ENCODE results near the gene HOXA3.

The HOXA3 gene

GRCh38 chr7:27146491-27147198 lies 5.7 kb downstream of the HOXA3 start:
- Mint-ChIP-seq H3K27me3 (peaks cover 86% of the 10 kb centered on the region), H3K4me1 (ENCODE audit: low read depth) (peaks cover 39% of the 10 kb centered on the region), H3K27ac (no peak overlapping the region), H3K4me3 (no peak overlapping the region), H3K9me3 (no peaks in the 10 kb centered on the region), H3K36me3 (ENCODE audit: low read depth) (no peaks in the 10 kb centered on the region)
- intact Hi-C loops (cut with micrococcal nuclease): loop anchor here (5.0 kb wide), 1 partner anchor 284 kb away; the partner anchor contains the start of gene SKAP2

- Mint-ChIP-seq H3K27me3 (peaks cover 84% of the 10 kb centered on the region), H3K36me3 (ENCODE audit: low read depth) (no peaks in the 10 kb centered on the region), H3K4me1 (ENCODE audit: low read depth) (peaks cover 32% of the 10 kb centered on the region), H3K27ac (no peak overlapping the region), H3K9me3 (no peaks in the 10 kb centered on the region), H3K4me3 (no peak overlapping the region)
- intact Hi-C loops (cut with micrococcal nuclease): loop anchor here (5.0 kb wide), 1 partner anchor 284 kb away; the partner anchor contains the start of gene SKAP2
These were observed 6.4 kb downstream of the HOXA3 start for GRCh38 chr7:27145914-27146412.

- intact Hi-C loops (cut with micrococcal nuclease): loop anchor here (5.0 kb wide), 1 partner anchor 283 kb away; the partner anchor contains the start of gene SKAP2
- Mint-ChIP-seq H3K4me3 (peak overlapping the region; percentile 6), H3K9me3 (no peaks in the 10 kb centered on the region), H3K27me3 (peaks cover 78% of the 10 kb centered on the region), H3K36me3 (ENCODE audit: low read depth) (no peaks in the 10 kb centered on the region), H3K4me1 (ENCODE audit: low read depth) (peaks cover 26% of the 10 kb centered on the region), H3K27ac (no peak overlapping the region)
These were observed 7.0 kb downstream of the HOXA3 start for GRCh38 chr7:27145165-27145913.

- H3K4me1 Mint-ChIP-seq (ENCODE audit: low read depth): peaks cover 23% of the 10 kb centered on the region
- H3K9me3 Mint-ChIP-seq: no peaks in the 10 kb centered on the region
- H3K27ac Mint-ChIP-seq: no peak overlapping the region
- intact Hi-C loops (cut with micrococcal nuclease): loop anchor here (5.0 kb wide), 1 partner anchor 282 kb away; the partner anchor contains the start of gene SKAP2
- peaks cover 73% of the 10 kb centered on the region for H3K27me3 Mint-ChIP-seq
- H3K4me3 Mint-ChIP-seq: peak overlapping the region; percentile 6
- no peaks in the 10 kb centered on the region for H3K36me3 Mint-ChIP-seq (ENCODE audit: low read depth)
These were observed 7.6 kb downstream of the HOXA3 start for GRCh38 chr7:27144781-27145164.

- Mint-ChIP-seq H3K27ac (no peak overlapping the region), H3K4me3 (no peak overlapping the region), H3K4me1 (ENCODE audit: low read depth) (peaks cover 23% of the 10 kb centered on the region), H3K9me3 (no peaks in the 10 kb centered on the region), H3K36me3 (ENCODE audit: low read depth) (no peaks in the 10 kb centered on the region), H3K27me3 (peaks cover 69% of the 10 kb centered on the region)
- intact Hi-C loops (cut with micrococcal nuclease): no loop called here
These were observed 8.2 kb downstream of the HOXA3 start for GRCh38 chr7:27143950-27144780.

GRCh38 chr7:27143023-27143949 lies 9.1 kb downstream of the HOXA3 start, which contains the start of gene HOXA5:
Gene HOXA5 (minus strand): TSS chr7:27143681. CDS start chr7:27143607, 74 bp downstream.
- Mint-ChIP-seq H3K27me3 (peaks cover 63% of the 10 kb centered on the region), H3K36me3 (ENCODE audit: low read depth) (no peaks in the 10 kb centered on the region), H3K9me3 (no peaks in the 10 kb centered on the region), H3K27ac (peak within 1 kb of the TSS; percentile 0), H3K4me1 (ENCODE audit: low read depth) (peaks cover 19% of the 10 kb centered on the region), H3K4me3 (peak within 1 kb of the TSS; percentile 74)
- intact Hi-C loops (cut with micrococcal nuclease): no loop called here

- Mint-ChIP-seq H3K4me3 (peak overlapping the region; percentile 74), H3K27ac (peak overlapping the region; percentile 0), H3K36me3 (ENCODE audit: low read depth) (no peaks in the 10 kb centered on the region), H3K4me1 (ENCODE audit: low read depth) (peaks cover 14% of the 10 kb centered on the region), H3K9me3 (no peaks in the 10 kb centered on the region), H3K27me3 (peaks cover 61% of the 10 kb centered on the region)
- intact Hi-C loops (cut with micrococcal nuclease): no loop called here
These were observed 9.8 kb downstream of the HOXA3 start for GRCh38 chr7:27142580-27143022.

- Mint-ChIP-seq H3K36me3 (ENCODE audit: low read depth) (no peaks in the 10 kb centered on the region), H3K4me1 (ENCODE audit: low read depth) (peaks cover 15% of the 10 kb centered on the region), H3K4me3 (peak overlapping the region; percentile 74), H3K27me3 (peaks cover 59% of the 10 kb centered on the region), H3K27ac (peak overlapping the region; percentile 0), H3K9me3 (no peaks in the 10 kb centered on the region)
- intact Hi-C loops (cut with micrococcal nuclease): no loop called here
These were observed 10.3 kb downstream of the HOXA3 start for GRCh38 chr7:27141923-27142579.

- no peaks in the 10 kb centered on the region for H3K9me3 Mint-ChIP-seq
- no peak overlapping the region for H3K4me3 Mint-ChIP-seq
- H3K27ac Mint-ChIP-seq: no peak overlapping the region
- H3K4me1 Mint-ChIP-seq (ENCODE audit: low read depth): peaks cover 16% of the 10 kb centered on the region
- no peaks in the 10 kb centered on the region for H3K36me3 Mint-ChIP-seq (ENCODE audit: low read depth)
- H3K27me3 Mint-ChIP-seq: peaks cover 57% of the 10 kb centered on the region
- intact Hi-C loops (cut with micrococcal nuclease): no loop called here
These were observed 11.1 kb downstream of the HOXA3 start for GRCh38 chr7:27141137-27141922.

GRCh38 chr7:27140126-27140857 lies 12.1 kb downstream of the HOXA3 start:
- no peaks in the 10 kb centered on the region for H3K36me3 Mint-ChIP-seq (ENCODE audit: low read depth)
- no peak overlapping the region for H3K27ac Mint-ChIP-seq
- intact Hi-C loops (cut with micrococcal nuclease): no loop called here
- H3K27me3 Mint-ChIP-seq: peaks cover 55% of the 10 kb centered on the region
- no peaks in the 10 kb centered on the region for H3K9me3 Mint-ChIP-seq
- H3K4me3 Mint-ChIP-seq: no peak overlapping the region
- H3K4me1 Mint-ChIP-seq (ENCODE audit: low read depth): peaks cover 18% of the 10 kb centered on the region

GRCh38 chr7:27139334-27140125 lies 12.9 kb downstream of the HOXA3 start:
- Mint-ChIP-seq H3K9me3 (no peaks in the 10 kb centered on the region), H3K27me3 (peaks cover 53% of the 10 kb centered on the region), H3K4me1 (ENCODE audit: low read depth) (peaks cover 21% of the 10 kb centered on the region), H3K4me3 (no peak overlapping the region), H3K36me3 (ENCODE audit: low read depth) (no peaks in the 10 kb centered on the region), H3K27ac (no peak overlapping the region)
- intact Hi-C loops (cut with micrococcal nuclease): no loop called here

All from dendritic cell treated with granulocyte-macrophage colony-stimulating factor and Interleukin-4, amounts not matched to agents 40 ng/mL and 50 ng/mL, for 4 days (primary cell).